K562 (cell line): ENCODE data around the gene CRX. TPM values are rescaled to one million over a fixed set of nuclear protein-coding genes. Genes with fewer than 3 reads are reported as not detected.

Experiments used
- ATAC-seq: fragments of 200-7000 bp; cut with Tn5 transposase; 3 replicates; pipeline ENCODE4 v1.9.1; 2020; ENCODE audit warnings: moderate library complexity
- BruUV-seq: library from RNA; stranded (reverse); fragments of 400-500 nt; replicated peaks from 2 replicates; lab custom pipeline; 2021; lab: Mats Ljungman, UMichigan
- CTCF ChIA-PET: fragments of 300-600 bp; formaldehyde crosslinking; extraction: SDS; loops from one replicate; lab custom pipeline; 2021; ENCODE audit warnings: low intra/inter-chr PET ratio; lab: Yijun Ruan, JAX
- POLR2A ChIA-PET: fragments of 300-600, 350-650 bp; sonication (Branson Sonifier 250); formaldehyde crosslinking; extraction: SDS; loops from one replicate; lab custom pipeline; 2021; ENCODE audit warnings: antibody characterized with exemption, inconsistent platforms; lab: Yijun Ruan, JAX
- DNase-seq, 4 experiments: peaks; one replicate each; pipeline versions ENCODE4 v3.0.0 to v3.0.0-alpha.2; 2011 to 2018; ENCODE audit warnings: low spot score in 3 of 4, mixed read lengths in 3 of 4; ENCODE audit errors: extremely low read depth in 1 of 4
- FAIRE-seq: peaks from 2 replicates; lab custom pipeline; 2011; peaks lifted over from hg19 to GRCh38; lab: Jason Lieb, UNC
- H2AFZ ChIP-seq: 2 replicates; pipeline ENCODE4 v1.6.0; 2011; ENCODE audit warnings: low read depth, low read length, control low read depth, inconsistent platforms
- H3K27ac ChIP-seq: fragments of 200-600 bp; 3 replicates; pipeline ENCODE4 v1.8.0; 2011; ENCODE audit warnings: low read depth, mild to moderate bottlenecking, control low read depth, inconsistent platforms, low read length, moderate library complexity, mixed read lengths; ENCODE audit errors: extremely low read depth
- H3K27me3 ChIP-seq, 2 experiments: fragments of 300-600 bp in 1 of 2; 2 replicates in 1 of 2; 3 replicates in 1 of 2; pipeline versions ENCODE4 v1.6.0 to v1.8.0; 2011; ENCODE audit warnings: inconsistent platforms in 2 of 2, low read length in 2 of 2, mild to moderate bottlenecking in 1 of 2, mixed read lengths in 1 of 2, moderate library complexity in 1 of 2; ENCODE audit not compliant: control insufficient read depth in 2 of 2, insufficient read depth in 2 of 2
- H3K36me3 ChIP-seq: fragments of 300-600 bp; 3 replicates; pipeline ENCODE4 v1.8.0; 2011; ENCODE audit warnings: mild to moderate bottlenecking, low read length, inconsistent platforms; ENCODE audit not compliant: control insufficient read depth, insufficient read depth
- H3K4me1 ChIP-seq, 2 experiments: fragments of 200-600 bp in 1 of 2; replicated peaks in 1 of 2; 2 replicates in 1 of 2; 3 replicates in 1 of 2; pipeline versions ENCODE4 v1.5.1 to v1.8.0; 2011; ENCODE audit warnings: inconsistent platforms in 2 of 2, low read length in 2 of 2, mild to moderate bottlenecking in 1 of 2, mixed read lengths in 1 of 2, moderate library complexity in 1 of 2; ENCODE audit not compliant: control insufficient read depth in 2 of 2, insufficient read depth in 2 of 2
- H3K4me2 ChIP-seq: 2 replicates; pipeline ENCODE4 v1.6.1; 2011; ENCODE audit warnings: low read length, control low read depth, inconsistent platforms, mixed read lengths; ENCODE audit not compliant: insufficient read depth
- H3K4me3 ChIP-seq: fragments of 200-600 bp; sonication (generic), shearing (Covaris generic); 2 replicates; pipeline ENCODE4 v1.5.1; 2016; ENCODE audit warnings: control low read depth, inconsistent platforms
- H3K79me2 ChIP-seq: fragments of 200-600 bp; 3 replicates; pipeline ENCODE4 v1.8.0; 2011; ENCODE audit warnings: low read length, inconsistent platforms; ENCODE audit not compliant: control insufficient read depth, insufficient read depth
- H3K9ac ChIP-seq, 2 experiments: 2 replicates each; pipeline versions ENCODE4 v1.6.0 to v1.6.1; 2011; ENCODE audit warnings: low read depth in 2 of 2, low read length in 2 of 2, control low read depth in 1 of 2, inconsistent platforms in 1 of 2, mild to moderate bottlenecking in 1 of 2, mixed read lengths in 1 of 2; ENCODE audit not compliant: insufficient read depth in 1 of 2
- H3K9me1 ChIP-seq: one replicate; pipeline ENCODE4 v1.6.0; 2011; ENCODE audit warnings: inconsistent platforms, mild to moderate bottlenecking, low read length, moderate library complexity; ENCODE audit not compliant: control insufficient read depth, insufficient read depth
- H3K9me3 ChIP-seq: replicated peaks from 2 replicates; pipeline ENCODE4 v1.5.1; 2011; ENCODE audit warnings: low read depth, low read length, inconsistent platforms; ENCODE audit not compliant: control insufficient read depth, insufficient read depth
- H4K20me1 ChIP-seq: replicated peaks from 2 replicates; pipeline ENCODE4 v1.6.1; 2011; ENCODE audit warnings: low read length, inconsistent platforms, mixed read lengths; ENCODE audit not compliant: control insufficient read depth, insufficient read depth
- BCOR ChIP-seq: fragments of 450-650 bp; IDR thresholded peaks from 2 replicates; pipeline ENCODE4 v1.6.1; 2016
- BMI1 ChIP-seq: fragments of 150-350 bp; IDR thresholded peaks from 2 replicates; pipeline ENCODE4 v1.6.1; 2014; ENCODE audit warnings: low read length
- CBX1 ChIP-seq: sonication (generic); IDR thresholded peaks from 2 replicates; pipeline ENCODE4 v1.6.1; 2016; ENCODE audit warnings: antibody characterized with exemption, low read depth, mild to moderate bottlenecking
- CEBPG ChIP-seq, 3 experiments: fragments of 200-800 bp in 1 of 3; sonication (Bioruptor generic) in 1 of 3; sonication (generic) in 1 of 3; formaldehyde crosslinking in 1 of 3; IDR thresholded peaks in 2 of 3; conservative IDR thresholded peaks in 1 of 3; 2 replicates each; pipeline versions ENCODE4 v1.6.1 to v1.8.0; 2016 to 2022; ENCODE audit warnings: missing compliant biosample characterization in 2 of 3, missing genetic modification characterization in 2 of 3, mild to moderate bottlenecking in 1 of 3, missing genetic modification reagents in 1 of 3
- CTCF ChIP-seq, 3 experiments: IDR thresholded peaks in 2 of 3; conservative IDR thresholded peaks in 1 of 3; 2 replicates each; pipeline ENCODE4 v1.5.1; 2011 to 2012; ENCODE audit warnings: low read length in 3 of 3, mild to moderate bottlenecking in 3 of 3, control low read depth in 2 of 3, improper control_type of control experiment in 1 of 3, inconsistent platforms in 1 of 3, low read depth in 1 of 3, mixed read lengths in 1 of 3, moderate library complexity in 1 of 3; ENCODE audit not compliant: insufficient read depth in 2 of 3
- EHMT2 ChIP-seq: fragments of 450-650 bp; IDR thresholded peaks from 2 replicates; pipeline ENCODE4 v1.6.1; 2018; ENCODE audit warnings: antibody characterized with exemption
- HDGF ChIP-seq: fragments of 450-650 bp; IDR thresholded peaks from 2 replicates; pipeline ENCODE4 v1.6.1; 2016
- MTA3 ChIP-seq: fragments of 450-650 bp; formaldehyde crosslinking; IDR thresholded peaks from 2 replicates; pipeline ENCODE4 v1.6.1; 2017; ENCODE audit warnings: mild to moderate bottlenecking, borderline replicate concordance
- RBM25 ChIP-seq: fragments of 200-400 bp; formaldehyde crosslinking; IDR thresholded peaks from 2 replicates; pipeline ENCODE4 v1.6.1; 2018; ENCODE audit warnings: low read length, low read depth, moderate library complexity; ENCODE audit not compliant: severe bottlenecking
- RCOR1 ChIP-seq, 2 experiments: IDR thresholded peaks; 2 replicates each; pipeline ENCODE4 v1.6.1; 2012; ENCODE audit warnings: low read depth in 2 of 2, low read length in 2 of 2, borderline replicate concordance in 1 of 2, improper control_type of control experiment in 1 of 2
- SMARCA4 ChIP-seq: fragments of 450-650 bp; IDR thresholded peaks from 2 replicates; pipeline ENCODE4 v1.6.1; 2016
- SNAPC5 ChIP-seq: fragments of 250-450 bp; sonication (Bioruptor Pico); IDR thresholded peaks from 2 replicates; pipeline ENCODE4 v1.8.0; 2021; ENCODE audit warnings: moderate library complexity, mild to moderate bottlenecking, inconsistent platforms
- ZBTB33 ChIP-seq: sonication (generic); formaldehyde crosslinking; IDR thresholded peaks from 2 replicates; pipeline ENCODE4 v1.8.1; 2023; ENCODE audit warnings: mild to moderate bottlenecking, missing genetic modification reagents
- ZEB2 ChIP-seq: fragments of 450-650 bp; IDR thresholded peaks from 2 replicates; pipeline ENCODE4 v1.6.1; 2016
- ZNF133 ChIP-seq: fragments of 250-450 bp; sonication (Bioruptor Pico); IDR thresholded peaks from 2 replicates; pipeline ENCODE4 v1.4.0; 2020; ENCODE audit warnings: mild to moderate bottlenecking
- ZNF561 ChIP-seq: fragments of 450-650 bp; formaldehyde crosslinking; conservative IDR thresholded peaks from 2 replicates; pipeline ENCODE4 v1.4.0; 2020; ENCODE audit warnings: mild to moderate bottlenecking, moderate library complexity
- WGBS: fragments of 100-300 bp; shearing (Covaris generic); methylation state at CpG from one replicate; pipeline ENCODE4 v1.1.6; 2016; ENCODE audit warnings: low coverage, mixed read lengths; ENCODE audit not compliant: insufficient coverage; ENCODE audit errors: missing lambda C conversion rate; 5-methylcytosine and 5-hydroxymethylcytosine counted together
- in situ Hi-C: fragments of 300-500 bp; cut with MboI; formaldehyde crosslinking; loops from 4 replicates; pipeline ENCODE4 v1.15.0; 2018; ENCODE audit warnings: inconsistent platforms, mixed read lengths
- intact Hi-C: fragments of 100-400 bp; cut with micrococcal nuclease; formaldehyde crosslinking; loops from 2 replicates; pipeline ENCODE4 v1.14.2; 2022
- polyA plus RNA-seq, 8 experiments: library from polyadenylated mRNA; depleted of rRNA in 4 of 8; stranded (reverse) in 5 of 8; unstranded in 3 of 8; fragments of >200 nt; fragmentation: Nextera tagmentation in 2 of 8; fragmentation: Illumina TruSeq in 1 of 8; extraction: Ambion mirVana in 2 of 8; extraction: Trizol in 1 of 8; gene quantifications; 2 replicates each; pipeline versions ENCODE4 v1.2.1 to v1.2.3, GENCODE V29; 2011 to 2014; ENCODE audit warnings: inconsistent platforms in 1 of 8, missing spikeins in 1 of 8
- total RNA-seq, 7 experiments: library from RNA; depleted of rRNA in 6 of 7; stranded (reverse); fragments of >200 nt in 6 of 7; fragmentation: Illumina TruSeq in 2 of 7; extraction: Trizol in 2 of 7; gene quantifications; 2 replicates each; pipeline versions ENCODE4 v1.2.1 to v1.2.3, GENCODE V29; 2011 to 2021; ENCODE audit warnings: low replicate concordance in 1 of 7

CRX gene
- total and polyA plus RNA-seq, 9 of the 15 experiments (the other 6 are each of a cell fraction or from before 2014, with no cell fraction given) = 0.01 TPM; not detected in 8

GRCh38 chr19:47794526-47794925, 27.2 kb upstream of the CRX start:
- Histone ChIP-seq H3K9me3 (peaks cover 8% of the 10 kb centered on the region; the same call in 1 of the 2 replicates), H3K79me2 (no peaks in the 10 kb centered on the region), H2AFZ (peak overlapping the region; percentile 33; the same call in 1 of the 2 replicates), H3K4me1 (no peaks in the 10 kb centered on the region; a peak in 1 of 5 replicates), H3K4me3 (no peak overlapping the region), H4K20me1 (no peaks in the 10 kb centered on the region), H3K4me2 (no peak overlapping the region), H3K9me1 (no peaks in the 10 kb centered on the region), H3K27ac (no peak overlapping the region), H3K9ac (no peak overlapping the region), H3K27me3 (peaks cover 8 to 12% of the 10 kb centered on the region in 2 experiments), H3K36me3 (no peaks in the 10 kb centered on the region)
- intact Hi-C loops (no loop called here), in situ Hi-C loops (no loop called here)
- peak; percentile 52 for ATAC-seq
- WGBS = 22% methylated on average over 18 of the region's 18 CpGs
- BruUV-seq = no TSS peak
- DNase-seq = peak in 1 of 4 experiments; percentile 30
- ChIA-PET CTCF (interaction anchor here (0.6 to 0.7 kb wide), 2 partner anchors 29 to 358 kb away, joined by 4 read pairs; no protein-coding TSS in a partner anchor), POLR2A (interaction anchor here (0.7 to 1.0 kb wide), 2 partner anchors 15 to 98 kb away, joined by 3 read pairs; no protein-coding TSS in a partner anchor)
- FAIRE-seq = no peak
- TF ChIP-seq CBX1 (0 out of 2 replicates have a peak, but pooled peaks have one; percentile 30), ZNF133 (no peak), BCOR (peak; percentile 25; the same call in 1 of the 2 replicates), EHMT2 (peak; percentile 59; the same call in 1 of the 2 replicates), SMARCA4 (0 out of 2 replicates have a peak, but pooled peaks have one; percentile 14), CEBPG (CRISPR knock-in tag; IDR thresholded peaks at IDR 0.05) (no peak), CEBPG (tag; conservative IDR thresholded peaks at IDR 0.05 in 1 of 2, IDR thresholded peaks at IDR 0.05 in 1 of 2) (no peak), ZBTB33 (peak; percentile 80; the same call in 1 of the 2 replicates), CTCF (IDR thresholded peaks at IDR 0.05 in 2 of 3, conservative IDR thresholded peaks at IDR 0.05 in 1 of 3; ENCODE audit: insufficient read depth in 2 of 3, low read depth in 1 of 3, low read length in 3 of 3) (peak; percentile 44 to 52 (median 50); a peak in 5 of 6 replicates), ZNF561 (CRISPR knock-in tag) (no peak), MTA3 (0 out of 2 replicates have a peak, but pooled peaks have one; percentile 31), SNAPC5 (CRISPR knock-in tag) (no peak), RBM25 (no peak), RCOR1 (IDR thresholded peaks at IDR 0.05; ENCODE audit: borderline replicate concordance in 1 of 2, low read depth in 2 of 2, low read length in 2 of 2) (0 out of 4 replicates have a peak, but pooled peaks of 1 of the 2 experiments have one; percentile 18), HDGF (no peak), ZEB2 (no peak), BMI1 (no peak)
